Midbrain (tissue), 1 donor: ENCODE results near the gene HDAC7.
A peak's percentile ranks its signal among the peaks of the same experiment; 100 is the strongest.

Experiments used
- DNase-seq: peaks from one replicate; lab custom pipeline; 2025; lab: John Stamatoyannopoulos, UW

Gene HDAC7

DNA sequence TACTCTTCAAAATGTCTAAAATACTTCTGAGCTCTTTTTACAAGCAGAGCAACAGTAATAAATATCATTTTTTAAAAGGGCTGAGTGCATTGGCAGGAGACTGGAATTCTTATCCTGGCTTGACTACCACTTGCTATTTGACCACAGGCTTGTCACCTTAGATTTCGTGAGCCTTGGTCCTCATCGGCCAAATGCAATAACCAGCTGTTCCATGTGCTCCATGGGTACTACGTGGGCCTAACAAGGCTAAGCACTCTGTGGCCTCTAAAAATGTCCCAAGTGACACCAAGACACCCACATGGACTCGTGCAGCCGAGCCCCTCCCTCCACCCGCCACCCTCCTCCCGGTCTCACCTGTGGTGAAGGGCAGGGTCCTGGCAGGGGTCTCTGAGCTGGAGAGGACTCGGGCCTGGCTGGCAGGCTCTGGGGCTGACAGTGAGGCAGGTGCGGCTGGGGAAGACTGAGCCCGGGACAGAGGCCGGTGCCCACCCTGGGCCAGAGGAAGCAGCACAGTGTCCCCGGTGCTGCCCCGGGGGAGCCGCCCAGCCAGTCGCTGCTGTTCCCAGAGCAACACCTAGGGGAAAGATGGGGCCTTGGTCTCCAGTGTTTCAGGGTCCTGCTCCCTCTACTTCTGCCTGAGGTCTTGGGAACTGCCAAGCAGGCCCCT, 26.6 kb downstream of the HDAC7 start:
- DNase-seq = no peak

DNA sequence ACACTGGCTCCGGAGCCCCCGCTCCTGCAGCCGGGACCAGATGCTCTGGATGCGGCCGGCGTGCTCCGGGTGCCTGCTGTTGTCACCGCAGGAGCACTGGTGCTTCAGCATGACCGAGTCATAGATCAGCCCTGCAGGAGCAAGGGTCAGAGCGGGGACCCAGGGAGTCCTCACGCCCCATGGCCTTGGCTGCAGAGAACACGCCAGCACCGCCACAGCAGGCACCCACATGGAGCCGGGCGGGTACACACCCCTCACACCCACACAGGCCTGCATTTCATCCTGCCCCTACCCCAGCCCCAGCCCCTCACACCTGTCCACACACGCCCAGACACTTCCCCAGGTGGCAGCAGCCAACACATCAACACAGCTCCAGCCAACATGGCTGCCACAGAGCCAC, 27.8 kb downstream of the HDAC7 start:
- DNase-seq = no peak

DNA sequence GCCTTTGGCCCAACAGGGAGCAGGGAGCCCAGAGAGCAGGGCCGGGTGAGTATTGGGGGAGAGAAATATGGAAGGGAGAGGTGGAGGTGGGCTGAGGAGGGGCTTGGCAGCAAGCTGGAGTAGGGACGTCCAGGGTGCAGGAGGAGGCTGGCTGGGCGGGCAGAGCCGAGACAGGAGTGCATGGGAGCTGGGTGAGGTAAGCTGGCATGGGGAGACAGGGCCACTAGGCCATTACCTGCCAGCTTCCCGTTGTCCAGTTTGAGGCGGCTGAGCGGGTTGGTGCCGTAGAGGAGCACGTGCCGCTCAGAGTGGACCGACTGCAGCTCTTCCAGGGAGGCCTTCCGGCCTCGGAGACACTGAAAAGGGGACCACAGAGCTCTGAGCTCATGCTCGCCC, 28.4 kb downstream of the HDAC7 start:
- no peak for DNase-seq

DNA sequence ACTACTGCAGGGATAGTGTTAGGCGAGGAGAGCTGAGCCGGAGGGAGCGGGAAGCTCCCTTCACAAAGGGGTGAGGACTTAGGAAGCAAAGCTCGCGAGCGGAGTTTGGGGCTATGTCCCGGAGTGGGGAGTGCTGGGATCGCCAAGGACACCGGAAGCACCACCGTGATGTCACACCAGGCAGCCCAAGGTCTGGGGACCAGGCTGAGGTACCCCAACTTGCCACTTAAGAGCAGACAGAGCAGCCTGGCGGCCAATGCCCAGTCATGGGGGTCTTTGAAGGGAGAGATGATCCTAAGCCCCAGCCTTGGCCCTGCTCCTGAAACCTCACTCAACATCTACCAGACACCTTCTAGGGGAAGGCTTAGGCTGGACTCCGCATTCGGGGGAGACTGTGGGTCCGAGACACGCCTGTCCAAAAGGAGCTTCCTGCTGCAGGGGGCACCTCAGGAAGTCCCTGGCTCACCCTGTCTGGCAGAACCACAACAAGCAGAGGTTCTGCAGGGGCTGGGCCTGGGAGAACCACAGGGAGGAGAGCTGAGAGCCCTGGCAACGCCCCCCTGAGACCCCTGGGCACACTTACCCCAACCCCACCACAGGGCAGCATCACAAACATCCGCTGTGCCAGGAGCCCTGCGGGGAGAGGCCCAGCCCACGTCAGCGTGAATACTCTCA, 28.9 kb downstream of the HDAC7 start:
- no peak for DNase-seq

DNA sequence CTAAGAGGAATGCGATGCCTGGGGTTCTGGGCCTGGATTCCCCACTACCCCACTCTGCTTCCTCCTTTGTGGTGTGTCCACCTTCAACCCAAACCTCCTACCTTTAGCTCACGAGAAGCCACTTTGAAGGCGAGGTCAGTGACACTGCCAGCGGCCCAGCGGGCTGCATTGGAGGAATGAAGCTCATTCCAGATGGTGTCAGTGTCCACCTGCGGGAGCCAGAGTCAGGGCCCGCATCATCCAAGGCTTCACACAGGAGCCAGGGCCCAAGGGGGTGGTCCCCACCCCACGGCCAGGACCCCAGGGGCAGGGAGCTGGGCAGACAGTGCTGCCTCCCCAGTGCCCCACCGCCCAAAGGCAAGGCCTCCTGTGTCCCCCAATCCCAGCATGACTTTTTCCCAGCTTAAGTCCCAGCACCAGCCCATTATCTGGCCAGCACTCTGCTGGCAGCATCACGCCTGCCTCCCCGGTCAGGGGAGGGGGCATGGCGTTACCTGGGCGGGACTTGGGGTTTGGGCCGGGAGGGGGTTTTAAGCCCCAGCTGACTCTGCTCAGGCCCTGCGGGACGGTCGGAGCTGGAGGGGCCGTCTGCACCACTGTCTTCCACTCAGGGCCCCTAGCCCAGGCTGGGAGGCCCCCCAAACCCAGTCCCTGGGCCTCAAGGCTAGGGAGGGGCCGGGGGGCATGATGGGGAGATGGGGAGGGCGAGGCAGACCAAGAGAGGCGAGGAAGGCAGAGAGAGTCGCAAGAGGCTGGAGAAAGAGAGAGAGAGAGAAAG, 29.8 kb downstream of the HDAC7 start:
- no peak for DNase-seq

- DNase-seq = no peak
Measured at GRCh38 chr12:47789141-47789540, 30.6 kb downstream of the HDAC7 start.

DNA sequence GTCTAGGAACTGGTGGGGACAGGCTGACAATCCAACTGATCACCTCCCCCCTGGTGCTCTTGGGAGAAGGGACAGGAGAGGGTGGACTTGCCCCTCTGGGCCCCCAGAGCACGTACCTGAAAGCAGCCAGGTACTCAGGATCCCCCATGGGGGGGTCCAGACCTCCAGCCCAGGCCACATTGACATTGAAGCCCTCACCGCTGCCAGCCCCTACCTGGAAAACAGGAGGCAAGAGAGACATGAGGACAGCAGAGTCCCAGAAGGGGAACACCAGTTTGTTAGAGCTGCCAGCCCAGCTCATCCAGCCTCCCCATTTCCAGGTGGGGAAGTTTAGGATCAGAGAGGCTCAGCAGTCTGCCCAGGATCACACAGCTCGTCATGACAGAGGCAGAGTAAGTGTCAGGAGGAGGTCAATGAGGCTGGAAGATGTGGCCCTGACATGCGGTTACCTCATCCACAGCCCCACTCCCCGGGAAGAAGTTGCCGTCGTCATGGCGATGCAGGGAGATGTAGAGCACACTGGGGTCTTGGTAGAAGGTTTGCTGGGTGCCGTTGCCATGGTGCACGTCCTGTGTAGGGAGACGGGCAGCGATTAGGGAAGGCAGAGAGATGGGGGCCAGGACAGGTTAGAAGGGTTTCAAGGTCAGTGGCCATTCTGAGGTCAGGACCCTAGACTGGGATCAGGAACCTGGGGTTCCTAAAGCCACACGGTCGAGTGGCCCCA, 31.9 kb downstream of the HDAC7 start:
- no peak for DNase-seq

DNA sequence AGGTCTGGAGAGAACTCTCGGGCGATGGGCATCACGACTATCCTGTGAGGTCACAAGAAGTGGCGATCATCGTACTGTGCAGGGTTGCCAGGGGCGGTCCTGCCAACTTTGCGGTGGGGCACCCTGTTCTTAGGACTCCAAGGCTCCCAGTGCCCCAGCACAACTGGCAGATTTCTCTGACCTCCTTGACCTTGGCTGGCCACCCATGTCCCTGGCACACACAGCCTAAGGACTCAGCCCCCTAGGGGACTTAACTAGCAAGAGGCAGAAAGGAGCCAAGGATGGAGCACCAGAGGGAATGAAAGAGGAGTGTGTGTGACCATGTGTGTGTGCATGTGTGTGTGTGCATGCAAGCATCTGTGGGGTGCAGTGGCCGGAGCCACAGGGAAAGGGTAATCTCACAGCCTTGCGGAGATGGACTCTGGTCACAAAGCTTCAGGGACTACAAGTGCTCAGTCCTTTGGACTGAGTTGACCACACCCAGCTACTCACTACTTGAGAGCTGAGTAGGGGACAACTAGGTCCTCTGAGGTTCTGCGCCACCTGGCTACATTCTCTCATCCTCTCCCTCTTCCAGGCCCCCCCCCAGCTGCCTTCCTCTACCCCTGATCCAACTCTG, 32.9 kb downstream of the HDAC7 start:
- DNase-seq = no peak

DNA sequence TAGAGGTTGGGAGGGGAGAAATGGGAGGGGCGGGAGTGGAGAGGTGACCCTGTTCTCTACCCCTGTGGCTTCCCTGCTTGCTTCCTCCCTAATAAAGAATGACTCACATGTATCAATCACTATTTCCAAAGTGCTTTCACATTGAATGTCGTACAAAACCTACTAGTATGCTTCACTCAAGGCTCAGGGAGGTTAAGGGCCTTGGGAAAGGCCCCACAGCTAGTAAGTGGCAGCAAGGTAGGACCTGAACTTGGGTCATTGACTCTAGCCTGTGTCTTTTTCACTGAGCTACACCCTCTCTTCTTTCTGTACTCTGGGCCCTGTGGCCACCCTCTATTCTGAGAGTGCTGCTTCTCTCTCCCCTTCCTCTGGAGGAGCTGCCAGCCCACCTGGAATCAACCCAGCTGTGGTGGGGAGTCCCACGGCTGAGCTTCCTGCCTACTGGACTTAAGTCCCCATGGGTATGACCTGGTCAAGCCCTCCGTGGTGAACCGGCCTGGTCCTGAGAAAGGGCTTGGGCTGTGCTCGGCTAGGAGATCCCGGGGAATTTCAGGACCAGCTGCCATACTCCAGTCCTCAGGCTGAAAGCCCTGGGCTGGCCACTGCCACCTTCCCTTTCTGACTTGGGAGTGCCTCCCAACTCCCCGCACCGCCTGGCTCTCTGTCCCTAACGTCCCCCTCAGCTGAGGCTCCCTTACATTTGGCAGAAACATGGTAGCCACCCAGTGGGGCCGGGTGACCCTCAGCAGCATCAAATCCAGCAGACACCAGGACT, 33.6 kb downstream of the HDAC7 start:
- no peak for DNase-seq

GRCh38 chr12:47785036-47785886, 34.4 kb downstream of the HDAC7 start:
- no peak for DNase-seq

DNA sequence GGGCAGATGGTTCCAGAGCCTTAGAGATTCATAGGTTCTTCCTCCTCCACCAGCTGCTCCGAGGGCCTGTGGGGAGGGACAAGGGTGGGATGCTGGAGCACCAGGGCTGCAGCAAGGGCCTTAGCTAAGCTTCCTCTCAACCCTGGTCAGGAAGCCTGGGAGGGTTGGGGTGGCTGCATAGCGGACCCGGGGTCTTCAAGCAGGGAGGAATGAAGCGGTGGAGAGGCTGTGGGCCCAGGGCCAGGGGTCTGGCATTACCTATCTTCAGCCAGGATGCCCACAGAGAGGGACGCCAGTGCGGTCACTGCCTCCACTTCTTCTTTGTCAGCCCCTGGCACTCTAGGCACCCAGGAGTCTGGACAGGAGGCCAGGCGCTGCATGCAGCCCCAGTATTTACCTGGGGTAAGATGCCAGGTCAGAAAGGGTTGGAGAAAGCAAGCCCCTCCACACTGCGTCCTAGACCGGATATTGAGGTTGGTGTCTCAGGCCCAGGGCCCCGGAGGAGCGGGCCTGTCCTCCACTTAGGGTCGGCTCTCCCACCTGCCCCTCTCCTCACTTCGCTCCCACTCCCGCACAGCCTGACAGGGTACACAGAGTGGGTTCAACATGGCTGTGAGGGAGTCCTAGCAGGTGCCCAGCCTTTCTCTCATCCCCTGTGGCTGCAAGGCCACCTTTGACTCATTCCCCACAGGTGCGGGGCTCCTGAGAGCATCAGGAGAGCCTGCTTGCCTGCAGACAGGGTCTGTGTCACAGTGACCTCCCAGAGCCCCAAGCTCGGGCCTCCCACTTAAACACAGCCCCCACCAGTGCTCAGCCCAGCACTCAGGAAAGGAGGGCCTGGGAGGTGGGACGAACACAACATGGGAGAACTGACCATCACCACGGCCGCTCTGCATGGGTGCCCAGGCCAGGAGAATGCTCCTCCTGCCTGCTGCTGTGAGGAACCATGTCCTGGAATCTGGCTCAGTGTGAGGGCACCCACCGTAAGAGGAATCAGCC, 35.6 kb downstream of the HDAC7 start:
- no peak for DNase-seq

GRCh38 chr12:47783024-47783755, 36.5 kb downstream of the HDAC7 start:
- DNase-seq = no peak

DNA sequence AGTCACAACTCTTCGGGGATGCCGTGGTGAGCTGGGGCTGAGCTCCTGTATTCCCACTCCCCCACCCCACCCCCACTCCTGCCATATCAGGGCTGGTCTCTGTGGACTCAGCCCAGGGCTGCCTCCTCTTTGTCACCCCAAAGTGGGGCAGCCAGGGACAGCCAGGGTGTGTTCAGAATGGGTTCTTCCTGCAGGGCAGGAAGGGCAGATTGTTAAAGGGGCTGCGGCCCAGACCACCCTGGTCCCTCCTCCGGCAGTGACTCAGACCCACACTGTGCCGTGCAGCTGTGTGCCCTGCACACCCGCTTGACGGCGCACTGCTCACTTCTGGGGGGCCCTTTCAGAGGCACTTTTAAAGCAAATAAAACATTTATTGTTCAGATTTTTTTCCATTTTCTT, 37.3 kb downstream of the HDAC7 start:
- DNase-seq = no peak

GRCh38 chr12:47781479-47782371, 38.0 kb downstream of the HDAC7 start:
- DNase-seq = no peak

DNA sequence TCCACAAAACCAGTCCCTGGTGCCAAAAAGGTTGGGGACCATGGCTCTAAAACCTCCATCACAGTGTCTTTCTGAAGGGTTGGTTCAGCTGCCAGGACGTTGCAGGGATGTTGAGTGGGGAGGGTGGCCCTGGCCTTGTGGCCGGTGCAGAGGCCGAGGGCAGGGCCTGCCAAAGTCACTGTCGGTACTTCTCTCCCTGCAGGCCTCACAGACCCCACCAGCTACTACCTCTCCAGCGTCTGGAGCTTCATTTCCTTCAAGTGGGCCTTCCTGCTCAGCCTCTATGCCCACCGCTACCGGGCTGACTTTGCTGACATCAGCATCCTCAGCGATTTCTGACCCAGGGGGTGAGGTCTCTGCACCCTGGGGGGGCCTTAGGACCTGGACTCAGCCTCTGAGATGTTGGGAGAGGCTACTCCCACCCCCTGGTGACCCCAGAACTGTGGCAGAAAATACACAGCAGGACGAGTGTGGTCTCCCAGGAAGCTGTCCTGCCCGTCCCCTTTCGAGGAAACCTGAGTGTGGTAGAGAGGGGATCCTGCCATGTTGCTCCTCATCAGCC, 39.7 kb downstream of the HDAC7 start:
- no peak for DNase-seq

GRCh38 chr12:47779301-47779942, 40.3 kb downstream of the HDAC7 start:
- DNase-seq = peak; percentile 95
